ENCODE measurements around the gene BORA.

The BORA gene

GRCh38 chr13:72728290-72728605 is 525 bp downstream of the BORA start:
- DNase-seq (no peak), ATAC-seq (ENCODE audit: insufficient read depth, low read depth) (no peak)
- Histone ChIP-seq H3K4me1 (ENCODE audit: insufficient read depth, low read length) (peaks cover 58% of the 10 kb centered on the region), H4K20me1 (ENCODE audit: insufficient read depth, low read length) (peaks cover 16% of the 10 kb centered on the region; the same call in 1 of the 2 replicates), H3K9ac (ENCODE audit: low read depth, low read length) (peak overlapping the region; percentile 96), H3K27me3 (ENCODE audit: insufficient read depth, low read length, poor library complexity) (no peaks in the 10 kb centered on the region), H3K79me2 (ENCODE audit: insufficient read depth, low read length) (peaks cover 90% of the 10 kb centered on the region), H3K36me3 (ENCODE audit: insufficient read depth, low read length) (peaks cover 23% of the 10 kb centered on the region), H3K9me3 (ENCODE audit: insufficient read depth, low read length, severe bottlenecking) (no peaks in the 10 kb centered on the region), H3K4me2 (ENCODE audit: insufficient read depth, low read length) (peak overlapping the region; percentile 86), H3K27ac (ENCODE audit: low read length) (peak overlapping the region; percentile 90), H3K4me3 (ENCODE audit: low read depth in 1 of 2, low read length in 2 of 2) (peak overlapping the region; percentile 81 to 86), H2AFZ (ENCODE audit: low read depth, low read length) (peak overlapping the region; percentile 87)
- TF ChIP-seq EZH2 (IDR thresholded peaks at IDR 0.05; ENCODE audit: borderline replicate concordance, low read depth, low read length, severe bottlenecking) (no peak), CTCF (IDR thresholded peaks at IDR 0.05; ENCODE audit: borderline replicate concordance, extremely low read depth, low read length, poor library complexity, severe bottlenecking) (no peak)

GRCh38 chr13:72737033-72737432 is 9.3 kb downstream of the BORA start:
- peaks cover 6% of the 10 kb centered on the region; the same call in 1 of the 2 replicates for H4K20me1 ChIP-seq (ENCODE audit: insufficient read depth, low read length)
- H3K36me3 ChIP-seq (ENCODE audit: insufficient read depth, low read length) = peaks cover 71% of the 10 kb centered on the region
- H2AFZ ChIP-seq (ENCODE audit: low read depth, low read length) = no peak overlapping the region
- no peaks in the 10 kb centered on the region for H3K4me1 ChIP-seq (ENCODE audit: insufficient read depth, low read length)
- H3K4me2 ChIP-seq (ENCODE audit: insufficient read depth, low read length) = no peak overlapping the region
- ATAC-seq (ENCODE audit: insufficient read depth, low read depth) (no peak), DNase-seq (no peak)
- TF ChIP-seq CTCF (IDR thresholded peaks at IDR 0.05; ENCODE audit: borderline replicate concordance, extremely low read depth, low read length, poor library complexity, severe bottlenecking) = no peak
- no peak for TF ChIP-seq EZH2 (IDR thresholded peaks at IDR 0.05; ENCODE audit: borderline replicate concordance, low read depth, low read length, severe bottlenecking)
- peaks cover 62% of the 10 kb centered on the region for H3K79me2 ChIP-seq (ENCODE audit: insufficient read depth, low read length)
- H3K9ac ChIP-seq (ENCODE audit: low read depth, low read length) = no peak overlapping the region
- H3K4me3 ChIP-seq (ENCODE audit: low read depth in 1 of 2, low read length in 2 of 2) = no peak overlapping the region
- H3K9me3 ChIP-seq (ENCODE audit: insufficient read depth, low read length, severe bottlenecking) = no peaks in the 10 kb centered on the region
- no peak overlapping the region for H3K27ac ChIP-seq (ENCODE audit: low read length)
- no peaks in the 10 kb centered on the region for H3K27me3 ChIP-seq (ENCODE audit: insufficient read depth, low read length, poor library complexity)

- H3K79me2 ChIP-seq (ENCODE audit: insufficient read depth, low read length) = peaks cover 48% of the 10 kb centered on the region
- ATAC-seq (ENCODE audit: insufficient read depth, low read depth) = no peak
- H3K9me3 ChIP-seq (ENCODE audit: insufficient read depth, low read length, severe bottlenecking) = no peaks in the 10 kb centered on the region
- peaks cover 4% of the 10 kb centered on the region; the same call in 1 of the 2 replicates for H4K20me1 ChIP-seq (ENCODE audit: insufficient read depth, low read length)
- no peak overlapping the region for H2AFZ ChIP-seq (ENCODE audit: low read depth, low read length)
- H3K4me2 ChIP-seq (ENCODE audit: insufficient read depth, low read length) = no peak overlapping the region
- H3K9ac ChIP-seq (ENCODE audit: low read depth, low read length) = no peak overlapping the region
- H3K27ac ChIP-seq (ENCODE audit: low read length) = no peak overlapping the region
- no peaks in the 10 kb centered on the region for H3K4me1 ChIP-seq (ENCODE audit: insufficient read depth, low read length)
- H3K27me3 ChIP-seq (ENCODE audit: insufficient read depth, low read length, poor library complexity) = no peaks in the 10 kb centered on the region
- TF ChIP-seq EZH2 (IDR thresholded peaks at IDR 0.05; ENCODE audit: borderline replicate concordance, low read depth, low read length, severe bottlenecking) = no peak
- TF ChIP-seq CTCF (IDR thresholded peaks at IDR 0.05; ENCODE audit: borderline replicate concordance, extremely low read depth, low read length, poor library complexity, severe bottlenecking) = no peak
- no peak for DNase-seq
- H3K4me3 ChIP-seq (ENCODE audit: low read depth in 1 of 2, low read length in 2 of 2) = no peak overlapping the region
- H3K36me3 ChIP-seq (ENCODE audit: insufficient read depth, low read length) = peaks cover 77% of the 10 kb centered on the region
Observed at GRCh38 chr13:72740015-72740414, 12.3 kb downstream of the BORA start.

GRCh38 chr13:72745260-72745659 is 17.5 kb downstream of the BORA start:
- no peak for DNase-seq
- TF ChIP-seq EZH2 (IDR thresholded peaks at IDR 0.05; ENCODE audit: borderline replicate concordance, low read depth, low read length, severe bottlenecking) (no peak), CTCF (IDR thresholded peaks at IDR 0.05; ENCODE audit: borderline replicate concordance, extremely low read depth, low read length, poor library complexity, severe bottlenecking) (no peak)
- Histone ChIP-seq H3K36me3 (ENCODE audit: insufficient read depth, low read length) (peaks cover 88% of the 10 kb centered on the region), H2AFZ (ENCODE audit: low read depth, low read length) (no peak overlapping the region), H3K4me3 (ENCODE audit: low read depth in 1 of 2, low read length in 2 of 2) (no peak overlapping the region), H3K27me3 (ENCODE audit: insufficient read depth, low read length, poor library complexity) (no peaks in the 10 kb centered on the region), H3K4me2 (ENCODE audit: insufficient read depth, low read length) (no peak overlapping the region), H3K4me1 (ENCODE audit: insufficient read depth, low read length) (no peaks in the 10 kb centered on the region), H3K27ac (ENCODE audit: low read length) (no peak overlapping the region), H3K79me2 (ENCODE audit: insufficient read depth, low read length) (peaks cover 36% of the 10 kb centered on the region), H3K9me3 (ENCODE audit: insufficient read depth, low read length, severe bottlenecking) (no peaks in the 10 kb centered on the region), H3K9ac (ENCODE audit: low read depth, low read length) (no peak overlapping the region), H4K20me1 (ENCODE audit: insufficient read depth, low read length) (peaks cover 10% of the 10 kb centered on the region; the same call in 1 of the 2 replicates)
- no peak for ATAC-seq (ENCODE audit: insufficient read depth, low read depth)

Data from DND-41 (cell line).